ENCODE measurements around the gene MYO9A.
A peak's percentile ranks its signal among the peaks of the same experiment; 100 is the strongest.
"Not testable (repeated sequence)": the region's sequence is repeated elsewhere in the genome, so short reads cannot be mapped to it uniquely, and the experiment has no call there.

The MYO9A gene

DNA sequence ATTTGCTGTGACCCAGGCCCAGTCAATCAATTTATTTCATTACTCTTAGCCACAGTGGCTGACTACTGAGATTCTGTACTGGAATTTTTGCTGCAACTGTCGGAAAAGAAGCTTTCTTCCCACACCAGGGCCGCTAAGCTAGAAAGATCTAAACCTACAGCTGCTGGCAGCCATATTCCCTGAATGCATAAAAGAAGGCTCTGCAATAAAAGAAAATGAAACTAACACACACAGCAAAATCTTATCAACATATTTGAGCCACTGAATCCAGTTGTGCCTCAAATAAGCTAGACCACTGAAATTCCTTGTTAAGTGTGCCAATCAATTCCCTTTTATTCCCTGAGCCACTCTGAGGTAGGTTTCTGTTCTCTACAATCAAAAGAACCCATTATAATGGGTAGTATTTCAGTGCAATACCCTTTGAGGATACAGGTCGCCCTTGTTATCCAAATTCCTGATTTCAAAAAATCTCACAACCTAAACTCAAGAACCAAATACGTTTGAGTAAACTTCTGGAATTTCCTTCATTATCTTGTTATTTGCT is 60.3 kb downstream of the MYO9A start:
- TF ChIP-seq, protein P1, sequence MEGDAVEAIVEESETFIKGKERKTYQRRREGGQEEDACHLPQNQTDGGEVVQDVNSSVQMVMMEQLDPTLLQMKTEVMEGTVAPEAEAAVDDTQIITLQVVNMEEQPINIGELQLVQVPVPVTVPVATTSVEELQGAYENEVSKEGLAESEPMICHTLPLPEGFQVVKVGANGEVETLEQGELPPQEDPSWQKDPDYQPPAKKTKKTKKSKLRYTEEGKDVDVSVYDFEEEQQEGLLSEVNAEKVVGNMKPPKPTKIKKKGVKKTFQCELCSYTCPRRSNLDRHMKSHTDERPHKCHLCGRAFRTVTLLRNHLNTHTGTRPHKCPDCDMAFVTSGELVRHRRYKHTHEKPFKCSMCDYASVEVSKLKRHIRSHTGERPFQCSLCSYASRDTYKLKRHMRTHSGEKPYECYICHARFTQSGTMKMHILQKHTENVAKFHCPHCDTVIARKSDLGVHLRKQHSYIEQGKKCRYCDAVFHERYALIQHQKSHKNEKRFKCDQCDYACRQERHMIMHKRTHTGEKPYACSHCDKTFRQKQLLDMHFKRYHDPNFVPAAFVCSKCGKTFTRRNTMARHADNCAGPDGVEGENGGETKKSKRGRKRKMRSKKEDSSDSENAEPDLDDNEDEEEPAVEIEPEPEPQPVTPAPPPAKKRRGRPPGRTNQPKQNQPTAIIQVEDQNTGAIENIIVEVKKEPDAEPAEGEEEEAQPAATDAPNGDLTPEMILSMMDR (IDR thresholded peaks at IDR 0.05; ENCODE audit: low read depth, low read length), result no peak
- no peak overlapping the region for H3K4me3 ChIP-seq (ENCODE audit: low read depth, low read length)
- DNase-seq (ENCODE audit: low read depth, low spot score), result no peak
- in situ Hi-C loops (cut with HindIII; ENCODE audit: low sequenced_read_pairs), result no loop called here

DNA sequence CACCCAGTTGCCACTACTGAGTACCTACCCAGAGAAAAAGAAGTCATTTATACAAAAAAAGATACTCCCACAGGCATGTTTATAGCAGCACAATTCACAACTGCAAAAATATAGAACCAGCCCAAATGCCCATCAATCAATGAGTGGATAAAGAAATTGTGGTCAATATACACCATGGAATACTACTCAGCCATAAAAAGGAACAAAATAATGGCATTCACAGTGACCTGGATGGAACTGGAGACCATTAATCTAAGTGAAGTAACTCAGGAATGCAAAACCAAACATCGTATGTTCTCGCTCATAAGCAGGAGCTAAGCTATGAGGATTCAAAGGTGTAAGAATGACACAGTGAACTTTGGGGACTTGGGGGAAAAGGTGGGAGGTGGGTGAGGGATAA is 61.7 kb downstream of the MYO9A start:
- DNase-seq (ENCODE audit: low read depth, low spot score); in situ Hi-C loops (cut with HindIII; ENCODE audit: low sequenced_read_pairs); H3K4me3 ChIP-seq (ENCODE audit: low read depth, low read length): not testable (repeated sequence)

DNA sequence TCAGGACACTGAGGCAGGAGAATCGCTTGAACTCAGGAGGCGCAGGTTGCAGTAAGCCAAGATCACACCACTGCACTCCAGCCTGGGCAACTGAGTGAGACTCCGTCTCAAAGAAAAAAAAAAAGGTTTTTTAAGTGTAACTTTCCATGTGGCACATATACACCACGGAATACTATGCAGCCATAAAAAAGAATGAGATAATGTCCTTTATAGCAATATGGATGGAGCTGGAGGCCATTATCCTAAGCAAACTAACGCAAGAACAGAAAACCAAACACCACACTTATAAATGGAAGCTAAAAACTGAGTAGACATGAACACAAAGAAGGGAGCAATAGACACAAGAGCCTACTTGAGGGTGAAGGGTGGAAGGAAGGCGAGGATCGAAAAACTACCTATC is 64.7 kb downstream of the MYO9A start:
- in situ Hi-C loops (cut with HindIII; ENCODE audit: low sequenced_read_pairs), result not testable (repeated sequence)

DNA sequence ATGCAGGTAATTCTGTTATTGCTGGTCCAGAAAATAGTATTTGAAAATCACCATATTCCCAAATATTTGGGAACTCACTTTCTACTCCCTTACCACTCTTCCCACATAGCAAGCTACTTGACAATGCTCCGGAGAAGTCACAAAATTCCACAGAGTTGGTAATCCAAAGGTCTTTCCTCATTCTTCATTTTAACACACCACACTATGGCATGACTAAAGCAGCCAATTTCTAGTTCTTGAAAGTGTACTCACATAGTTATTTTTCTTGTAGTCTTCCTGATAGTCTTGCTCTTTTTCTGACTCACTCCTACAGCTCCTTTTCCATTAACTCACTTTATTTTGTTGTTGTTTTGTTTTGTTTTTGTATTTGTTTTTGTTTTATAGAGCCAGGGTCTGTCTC is 67.2 kb downstream of the MYO9A start:
- no peak for DNase-seq (ENCODE audit: low read depth, low spot score)
- H3K4me3 ChIP-seq (ENCODE audit: low read depth, low read length), result no peak overlapping the region
- in situ Hi-C loops (cut with HindIII; ENCODE audit: low sequenced_read_pairs), result no loop called here
- TF ChIP-seq, protein P1 (IDR thresholded peaks at IDR 0.05; ENCODE audit: low read depth, low read length), result no peak

More for the DNA sequence above, 64.7 kb downstream of the MYO9A start:
- H3K4me3 ChIP-seq (ENCODE audit: low read depth, low read length); DNase-seq (ENCODE audit: low read depth, low spot score): not testable (repeated sequence)

DNA sequence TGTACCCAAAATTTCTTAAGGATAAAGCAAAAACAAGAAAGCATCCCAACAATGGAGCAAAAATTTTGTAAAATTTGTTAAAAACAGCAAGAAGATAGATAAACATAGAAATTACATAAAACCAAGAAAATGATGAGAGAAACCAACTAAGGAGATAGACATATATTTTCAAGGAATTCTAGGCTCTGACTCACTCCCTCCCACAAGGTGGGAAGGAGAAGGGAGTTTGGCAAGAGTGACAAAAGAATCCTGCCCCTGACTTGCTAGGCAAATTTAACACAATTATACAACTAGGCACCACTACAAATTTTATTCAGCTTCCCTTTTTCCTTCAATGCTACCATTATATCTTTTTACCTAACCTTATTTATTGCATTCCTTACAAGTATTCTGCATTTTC is 70.9 kb downstream of the MYO9A start:
- peak; percentile 43 for DNase-seq (ENCODE audit: low read depth, low spot score)
- TF ChIP-seq, protein P1 (IDR thresholded peaks at IDR 0.05; ENCODE audit: low read depth, low read length), result no peak
- in situ Hi-C loops (cut with HindIII; ENCODE audit: low sequenced_read_pairs), result no loop called here
- no peak overlapping the region for H3K4me3 ChIP-seq (ENCODE audit: low read depth, low read length)

DNA sequence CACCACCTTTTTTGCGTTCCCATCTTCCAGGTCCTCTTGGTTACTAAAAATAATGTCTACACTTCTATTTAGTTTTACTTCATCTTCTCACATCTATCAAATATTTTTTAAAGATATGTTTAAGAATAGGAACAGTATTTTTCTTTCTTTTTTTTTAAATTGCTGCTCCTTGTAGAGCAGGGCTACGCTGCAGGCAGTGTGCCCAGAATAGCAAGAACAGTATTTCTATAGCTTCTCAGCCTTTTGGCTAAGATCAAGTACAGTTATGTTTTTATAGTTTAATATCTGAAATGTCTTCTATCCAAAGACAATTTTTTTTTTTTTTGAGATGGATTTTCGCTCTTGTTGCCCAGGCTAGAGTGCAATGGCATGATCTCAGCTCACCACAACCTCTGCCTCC is 73.0 kb downstream of the MYO9A start:
- H3K4me3 ChIP-seq (ENCODE audit: low read depth, low read length), result no peak overlapping the region
- DNase-seq (ENCODE audit: low read depth, low spot score), result no peak
- TF ChIP-seq, protein P1 (IDR thresholded peaks at IDR 0.05; ENCODE audit: low read depth, low read length), result no peak
- in situ Hi-C loops (cut with HindIII; ENCODE audit: low sequenced_read_pairs), result no loop called here

DNA sequence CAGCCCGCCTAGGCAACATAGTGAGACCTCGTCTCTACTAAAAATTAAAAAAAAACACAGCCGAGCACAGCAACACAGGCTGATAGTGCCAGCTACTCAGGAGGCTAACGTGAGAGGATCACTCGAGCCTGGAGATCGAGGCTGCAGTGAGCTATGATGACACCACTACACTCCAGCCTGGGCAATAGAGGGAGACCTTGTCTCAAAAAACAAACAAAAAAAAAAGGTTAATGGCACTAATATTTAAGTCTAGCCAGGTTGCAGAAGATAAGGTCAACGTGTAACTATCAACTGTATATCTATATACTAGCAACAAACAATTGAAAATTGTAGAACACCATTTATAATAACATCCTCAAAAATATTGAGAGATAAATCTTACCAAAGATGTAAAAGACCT is 75.1 kb downstream of the MYO9A start:
- no peak overlapping the region for H3K4me3 ChIP-seq (ENCODE audit: low read depth, low read length)
- no peak for DNase-seq (ENCODE audit: low read depth, low spot score)
- TF ChIP-seq, protein P1 (IDR thresholded peaks at IDR 0.05; ENCODE audit: low read depth, low read length), result no peak
- in situ Hi-C loops (cut with HindIII; ENCODE audit: low sequenced_read_pairs), result no loop called here

DNA sequence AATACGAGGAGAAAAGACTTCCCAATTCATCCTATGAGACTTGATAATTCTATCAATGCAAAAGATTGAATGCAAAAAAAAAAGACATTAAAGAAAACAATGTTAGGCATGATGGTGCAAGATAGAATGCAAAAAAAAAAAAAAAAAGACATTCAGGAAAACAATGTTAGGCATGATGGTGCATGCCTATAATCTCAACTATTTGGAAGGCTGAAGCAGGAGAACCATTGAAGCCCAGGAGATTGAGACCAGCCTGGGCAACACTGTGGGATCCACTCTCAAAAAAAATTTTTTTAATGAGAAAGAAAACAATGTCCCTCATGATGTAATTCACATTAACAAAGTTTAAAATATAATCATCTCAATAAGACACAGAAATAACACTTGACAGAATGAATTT is 75.9 kb downstream of the MYO9A start:
- DNase-seq (ENCODE audit: low read depth, low spot score), result no peak
- TF ChIP-seq, protein P1 (IDR thresholded peaks at IDR 0.05; ENCODE audit: low read depth, low read length), result no peak
- in situ Hi-C loops (cut with HindIII; ENCODE audit: low sequenced_read_pairs), result no loop called here
- H3K4me3 ChIP-seq (ENCODE audit: low read depth, low read length), result no peak overlapping the region
